HEK293 (cell line): Measurements from ENCODE around the gene GALNT4.

Experiments used
- CTCF ChIA-PET: fragments of 350-600 bp; formaldehyde crosslinking; extraction: SDS; loops from one replicate; lab custom pipeline; 2021; ENCODE audit warnings: antibody characterized with exemption; lab: Yijun Ruan, JAX
- POLR2A ChIA-PET: fragments of 300-600 bp; formaldehyde crosslinking; extraction: SDS; loops from one replicate; lab custom pipeline; 2020; ENCODE audit warnings: antibody characterized with exemption, inconsistent platforms; lab: Yijun Ruan, JAX
- H3K27ac ChIP-seq: fragments of 200-500 bp; sonication (Bioruptor generic); 2 replicates; pipeline ENCODE4 v1.5.1; 2014; ENCODE audit warnings: low read depth, low read length, control low read depth, inconsistent platforms; ENCODE audit errors: extremely low read depth
- H3K36me3 ChIP-seq, 2 experiments: fragments of 200-500 bp in 1 of 2; sonication (Bioruptor generic) in 1 of 2; 1 replicate in 1 of 2; 2 replicates in 1 of 2; pipeline ENCODE4 v1.5.1; 2014 to 2017; ENCODE audit warnings: inconsistent platforms in 2 of 2, low read length in 2 of 2; ENCODE audit not compliant: control insufficient read depth in 2 of 2, insufficient read depth in 1 of 2
- H3K4me1 ChIP-seq: fragments of 200-500 bp; sonication (Bioruptor generic); 2 replicates; pipeline ENCODE4 v1.5.1; 2014; ENCODE audit warnings: mild to moderate bottlenecking, low read length, inconsistent platforms; ENCODE audit not compliant: control insufficient read depth, insufficient read depth
- H3K4me3 ChIP-seq: 2 replicates; pipeline ENCODE4 v1.5.1; 2011; ENCODE audit warnings: low read depth, mild to moderate bottlenecking, control low read depth, low read length, moderate library complexity
- H3K9me3 ChIP-seq: fragments of 200-500 bp; sonication (Bioruptor generic); 2 replicates; pipeline ENCODE4 v1.5.1; 2014; ENCODE audit warnings: low read depth, low read length, inconsistent platforms; ENCODE audit not compliant: control insufficient read depth, insufficient read depth
- AEBP2 ChIP-seq: fragments of 450-650 bp; formaldehyde crosslinking; IDR thresholded peaks from 2 replicates; pipeline ENCODE4 v1.5.1; 2016; ENCODE audit warnings: missing biosample characterization, missing genetic modification characterization, borderline replicate concordance
- FEZF1 ChIP-seq: fragments of 450-650 bp; formaldehyde crosslinking; IDR thresholded peaks from 2 replicates; pipeline ENCODE4 v1.5.1; 2016; ENCODE audit warnings: missing biosample characterization, missing genetic modification characterization
- HIC1 ChIP-seq: fragments of 450-650 bp; formaldehyde crosslinking; IDR thresholded peaks from 2 replicates; pipeline ENCODE4 v1.5.1; 2016; ENCODE audit warnings: missing biosample characterization, missing genetic modification characterization
- HOXA7 ChIP-seq: sonication (generic); formaldehyde crosslinking; IDR thresholded peaks from 2 replicates; pipeline ENCODE4 v1.8.1; 2022; ENCODE audit warnings: missing genetic modification reagents, borderline replicate concordance
- KLF1 ChIP-seq: fragments of 450-650 bp; formaldehyde crosslinking; IDR thresholded peaks from 2 replicates; pipeline ENCODE4 v1.5.1; 2016; ENCODE audit warnings: missing biosample characterization, missing genetic modification characterization
- KLF7 ChIP-seq: fragments of 450-650 bp; formaldehyde crosslinking; IDR thresholded peaks from 2 replicates; pipeline ENCODE4 v1.5.1; 2016; ENCODE audit warnings: missing biosample characterization, missing genetic modification characterization, borderline replicate concordance
- PATZ1 ChIP-seq: fragments of 450-650 bp; formaldehyde crosslinking; IDR thresholded peaks from 2 replicates; pipeline ENCODE4 v1.5.1; 2016; ENCODE audit warnings: missing biosample characterization, missing genetic modification characterization
- SCRT1 ChIP-seq: fragments of 450-650 bp; formaldehyde crosslinking; IDR thresholded peaks from 2 replicates; pipeline ENCODE4 v1.5.1; 2016; ENCODE audit warnings: missing biosample characterization, missing genetic modification characterization, borderline replicate concordance
- SCRT2 ChIP-seq: fragments of 450-650 bp; formaldehyde crosslinking; IDR thresholded peaks from 2 replicates; pipeline ENCODE4 v1.5.1; 2016; ENCODE audit warnings: missing biosample characterization, missing genetic modification characterization
- SP2 ChIP-seq: fragments of 450-650 bp; formaldehyde crosslinking; IDR thresholded peaks from 2 replicates; pipeline ENCODE4 v1.5.1; 2016; ENCODE audit warnings: missing biosample characterization, missing genetic modification characterization
- SP7 ChIP-seq: fragments of 450-650 bp; formaldehyde crosslinking; IDR thresholded peaks from 2 replicates; pipeline ENCODE4 v1.5.1; 2016; ENCODE audit warnings: missing biosample characterization, missing genetic modification characterization
- YY2 ChIP-seq: fragments of 450-650 bp; formaldehyde crosslinking; IDR thresholded peaks from 2 replicates; pipeline ENCODE4 v1.5.1; 2016; ENCODE audit warnings: missing biosample characterization, missing genetic modification characterization
- ZBTB1 ChIP-seq: fragments of 450-650 bp; formaldehyde crosslinking; IDR thresholded peaks from 2 replicates; pipeline ENCODE4 v1.5.1; 2016; ENCODE audit warnings: missing biosample characterization, missing genetic modification characterization
- ZBTB20 ChIP-seq: fragments of 450-650 bp; formaldehyde crosslinking; IDR thresholded peaks from 2 replicates; pipeline ENCODE4 v1.5.1; 2016; ENCODE audit warnings: missing biosample characterization, missing genetic modification characterization
- ZBTB48 ChIP-seq: fragments of 450-650 bp; formaldehyde crosslinking; IDR thresholded peaks from 2 replicates; pipeline ENCODE4 v1.5.1; 2016; ENCODE audit warnings: missing biosample characterization, missing genetic modification characterization
- ZFHX2 ChIP-seq: fragments of 450-650 bp; formaldehyde crosslinking; conservative IDR thresholded peaks from 2 replicates; pipeline ENCODE4 v1.5.1; 2016; ENCODE audit warnings: missing biosample characterization, missing genetic modification characterization
- ZFP37 ChIP-seq: fragments of 450-650 bp; formaldehyde crosslinking; IDR thresholded peaks from 2 replicates; pipeline ENCODE4 v1.5.1; 2016; ENCODE audit warnings: missing biosample characterization, missing genetic modification characterization
- ZNF169 ChIP-seq: fragments of 450-650 bp; formaldehyde crosslinking; IDR thresholded peaks from 2 replicates; pipeline ENCODE4 v1.5.1; 2016; ENCODE audit warnings: missing biosample characterization, missing genetic modification characterization
- ZNF223 ChIP-seq: fragments of 450-650 bp; formaldehyde crosslinking; IDR thresholded peaks from 2 replicates; pipeline ENCODE4 v1.5.1; 2016; ENCODE audit warnings: missing biosample characterization, missing genetic modification characterization
- ZNF274 ChIP-seq, 2 experiments: fragments of 200-500 bp in 1 of 2; fragments of 450-650 bp in 1 of 2; sonication (Bioruptor generic) in 1 of 2; formaldehyde crosslinking in 1 of 2; IDR thresholded peaks; 2 replicates each; pipeline versions ENCODE4 v1.5.1 to v1.6.1; 2014 to 2016; ENCODE audit warnings: borderline replicate concordance in 1 of 2, inconsistent platforms in 1 of 2, low read length in 1 of 2, missing biosample characterization in 1 of 2, missing genetic modification characterization in 1 of 2
- ZNF324 ChIP-seq: fragments of 450-650 bp; formaldehyde crosslinking; IDR thresholded peaks from 2 replicates; pipeline ENCODE4 v1.5.1; 2016; ENCODE audit warnings: missing biosample characterization, missing genetic modification characterization
- ZNF354C ChIP-seq: fragments of 450-650 bp; formaldehyde crosslinking; IDR thresholded peaks from 2 replicates; pipeline ENCODE4 v1.5.1; 2016; ENCODE audit warnings: missing biosample characterization, missing genetic modification characterization, low read depth, borderline replicate concordance
- ZNF37A ChIP-seq: fragments of 450-650 bp; IDR thresholded peaks from 2 replicates; pipeline ENCODE4 v1.5.1; 2018; ENCODE audit warnings: missing biosample characterization, missing genetic modification characterization
- ZNF398 ChIP-seq: fragments of 450-650 bp; formaldehyde crosslinking; IDR thresholded peaks from 2 replicates; pipeline ENCODE4 v1.5.1; 2017; ENCODE audit warnings: missing biosample characterization, missing genetic modification characterization
- ZNF501 ChIP-seq: fragments of 450-650 bp; formaldehyde crosslinking; IDR thresholded peaks from 2 replicates; pipeline ENCODE4 v1.5.1; 2016; ENCODE audit warnings: missing biosample characterization, missing genetic modification characterization
- ZNF561 ChIP-seq: fragments of 450-650 bp; IDR thresholded peaks from 2 replicates; pipeline ENCODE4 v1.5.1; 2018; ENCODE audit warnings: missing biosample characterization, missing genetic modification characterization, borderline replicate concordance
- ZNF707 ChIP-seq: fragments of 450-650 bp; formaldehyde crosslinking; IDR thresholded peaks from 2 replicates; pipeline ENCODE4 v1.5.1; 2016; ENCODE audit warnings: missing biosample characterization, missing genetic modification characterization
- ZNF785 ChIP-seq: fragments of 450-650 bp; formaldehyde crosslinking; IDR thresholded peaks from 2 replicates; pipeline ENCODE4 v1.5.1; 2016; ENCODE audit warnings: missing biosample characterization, missing genetic modification characterization

The GALNT4 gene

GRCh38 chr12:89528434-89528833, 3.8 kb upstream of the GALNT4 start:
- Histone ChIP-seq H3K4me1 (no peaks in the 10 kb centered on the region), H3K27ac (no peak overlapping the region), H3K4me3 (no peak overlapping the region), H3K9me3 (no peaks in the 10 kb centered on the region), H3K36me3 (peaks cover 0 to 6% of the 10 kb centered on the region in 2 experiments; a peak in 1 of 3 replicates)
- CTCF ChIA-PET: interaction anchor here (0.8 to 4.7 kb wide), 5 partner anchors 58 to 511 kb away, joined by 3 to 22 read pairs (median 14); no protein-coding TSS in a partner anchor
- TF ChIP-seq SCRT1 (no peak), HIC1 (no peak), SP7 (tag by site-specific recombination) (no peak), ZNF354C (no peak), SCRT2 (no peak), PATZ1 (tag by site-specific recombination) (no peak), ZNF707 (tag by site-specific recombination) (no peak), ZNF223 (tag by site-specific recombination) (no peak), ZFP37 (tag by site-specific recombination) (no peak), ZBTB20 (tag by site-specific recombination) (no peak), ZFHX2 (tag by site-specific recombination) (no peak), ZNF169 (tag by site-specific recombination) (no peak), KLF7 (no peak), SP2 (tag by site-specific recombination) (no peak), ZNF37A (no peak)
- POLR2A ChIA-PET: no interaction called here

GRCh38 chr12:89525824-89526770, 1.5 kb upstream of the GALNT4 start, which contains the start of gene POC1B:
TSS of gene POC1B (minus strand) at chr12:89526047. CDS start at chr12:89525895, 152 bp downstream.
- peak within 1 kb of the TSS; percentile 78 for H3K27ac ChIP-seq
- ChIA-PET CTCF (interaction anchor here (0.6 to 4.7 kb wide), 11 partner anchors 39 to 898 kb away, joined by 3 to 22 read pairs (median 4); no protein-coding TSS in a partner anchor), POLR2A (interaction anchor here (0.7 to 1.9 kb wide), 3 partner anchors 71 to 174 kb away, joined by 3 to 4 read pairs (median 4); no protein-coding TSS in a partner anchor)
- TF ChIP-seq ZNF561: peak; percentile 63
- no peak for TF ChIP-seq ZNF274 (IDR thresholded peaks at IDR 0.05; ENCODE audit: low read length)
- no peak for TF ChIP-seq ZNF274 (tag by site-specific recombination; IDR thresholded peaks at IDR 0.05; ENCODE audit: borderline replicate concordance)
- peak; percentile 92 for TF ChIP-seq ZFP37 (tag by site-specific recombination)
- peak; percentile 56; the same call in 1 of the 2 replicates for TF ChIP-seq ZNF785 (tag by site-specific recombination)
- peak; percentile 47; the same call in 1 of the 2 replicates for TF ChIP-seq KLF1 (tag by site-specific recombination)
- TF ChIP-seq ZBTB1 (tag by site-specific recombination): 0 out of 2 replicates have a peak, but pooled peaks have one; percentile 48
- TF ChIP-seq ZNF398: peak; percentile 95
- TF ChIP-seq FEZF1: no peak
- peak; percentile 93 for TF ChIP-seq ZNF501
- peak; percentile 73; the same call in 1 of the 2 replicates for TF ChIP-seq YY2 (tag by site-specific recombination)
- no peak for TF ChIP-seq AEBP2
- TF ChIP-seq ZNF324 (tag by site-specific recombination): peak; percentile 98
- no peak for TF ChIP-seq HOXA7 (CRISPR knock-in tag)
- TF ChIP-seq ZBTB48: peak; percentile 85

More at GRCh38 chr12:89525824-89526770, 1.5 kb upstream of the GALNT4 start, which contains the start of gene POC1B:
- Histone ChIP-seq H3K9me3 (no peaks in the 10 kb centered on the region), H3K4me3 (peak within 1 kb of the TSS; percentile 87), H3K4me1 (no peaks in the 10 kb centered on the region), H3K36me3 (peaks cover 0 to 25% of the 10 kb centered on the region in 2 experiments; a peak in 1 of 3 replicates)
